Astrocyte (in vitro differentiated cells and primary cell): ENCODE measurements around the gene DENND1C. TPM values are rescaled to one million over a fixed set of nuclear protein-coding genes. Genes with fewer than 3 reads are reported as not detected.
A peak's percentile ranks its signal among the peaks of the same experiment; 100 is the strongest.

ENCODE experiments used
- DNase-seq: peaks from one replicate; pipeline ENCODE4 v3.0.0-alpha.2; 2010; ENCODE audit warnings: low read depth
- FAIRE-seq: peaks from 2 replicates; lab custom pipeline; 2011; peaks lifted over from hg19 to GRCh38; lab: Jason Lieb, UNC
- H2AFZ ChIP-seq: 2 replicates; pipeline ENCODE4 v1.6.0; 2012; ENCODE audit warnings: low read depth, low read length, inconsistent platforms
- H3K27ac ChIP-seq: 2 replicates; pipeline ENCODE4 v1.5.1; 2011; ENCODE audit warnings: low read depth, low read length, inconsistent platforms
- H3K27me3 ChIP-seq: 2 replicates; pipeline ENCODE4 v1.6.0; 2011; ENCODE audit warnings: low read length, inconsistent platforms; ENCODE audit not compliant: insufficient read depth
- H3K36me3 ChIP-seq: 2 replicates; pipeline ENCODE4 v1.5.1; 2011; ENCODE audit warnings: low read length, inconsistent platforms; ENCODE audit not compliant: insufficient read depth
- H3K4me1 ChIP-seq: 2 replicates; pipeline ENCODE4 v1.5.1; 2011; ENCODE audit warnings: low read length, inconsistent platforms; ENCODE audit not compliant: insufficient read depth
- H3K4me2 ChIP-seq: 2 replicates; pipeline ENCODE4 v1.6.0; 2012; ENCODE audit warnings: low read length, inconsistent platforms
- H3K4me3 ChIP-seq: 2 replicates; pipeline ENCODE4 v1.5.1; 2011; ENCODE audit warnings: low read depth, mild to moderate bottlenecking, low read length, inconsistent platforms; ENCODE audit not compliant: insufficient read depth
- H3K79me2 ChIP-seq: 2 replicates; pipeline ENCODE4 v1.6.0; 2012; ENCODE audit warnings: mild to moderate bottlenecking, low read length, inconsistent platforms; ENCODE audit not compliant: insufficient read depth
- H3K9ac ChIP-seq: 2 replicates; pipeline ENCODE4 v1.6.0; 2012; ENCODE audit warnings: mild to moderate bottlenecking, low read length, inconsistent platforms
- H3K9me3 ChIP-seq: 2 replicates; pipeline ENCODE4 v1.5.1; 2012; ENCODE audit warnings: low read depth, mild to moderate bottlenecking, low read length, inconsistent platforms; ENCODE audit not compliant: insufficient read depth
- H4K20me1 ChIP-seq: 2 replicates; pipeline ENCODE4 v1.6.0; 2012; ENCODE audit warnings: low read length, inconsistent platforms; ENCODE audit not compliant: insufficient read depth
- H3K27ac Mint-ChIP-seq: one replicate; pipeline ENCODE4 v1.8.0; 2021; ENCODE audit warnings: mild to moderate bottlenecking, mixed read lengths; ENCODE audit not compliant: unreplicated experiment
- H3K27me3 Mint-ChIP-seq: one replicate; pipeline ENCODE4 v1.8.0; 2021; ENCODE audit warnings: low read depth, mixed read lengths; ENCODE audit not compliant: unreplicated experiment
- H3K36me3 Mint-ChIP-seq: one replicate; pipeline ENCODE4 v1.8.0; 2021; ENCODE audit warnings: low read depth, mixed read lengths; ENCODE audit not compliant: unreplicated experiment
- H3K4me1 Mint-ChIP-seq: one replicate; pipeline ENCODE4 v1.8.0; 2021; ENCODE audit warnings: low read depth, mixed read lengths; ENCODE audit not compliant: unreplicated experiment
- H3K4me3 Mint-ChIP-seq: one replicate; pipeline ENCODE4 v1.8.0; 2021; ENCODE audit warnings: mild to moderate bottlenecking, moderate library complexity, mixed read lengths; ENCODE audit not compliant: unreplicated experiment
- H3K9me3 Mint-ChIP-seq: one replicate; pipeline ENCODE4 v1.8.0; 2021; ENCODE audit warnings: mild to moderate bottlenecking, mixed read lengths; ENCODE audit not compliant: unreplicated experiment
- EZH2 ChIP-seq: IDR thresholded peaks from 2 replicates; pipeline ENCODE4 v1.6.1; 2012; ENCODE audit warnings: mild to moderate bottlenecking, low read length, inconsistent platforms; ENCODE audit not compliant: insufficient read depth
- total RNA-seq: library from RNA; stranded (reverse); gene quantifications from 2 replicates; pipeline ENCODE4 v1.2.1, GENCODE V29; 2021
- TF ChIP-seq, protein P1 (sequence below): IDR thresholded peaks from 2 replicates; pipeline ENCODE4 v1.5.1; 2011; ENCODE audit warnings: low read depth, mild to moderate bottlenecking, inconsistent platforms, low read length, moderate library complexity; ENCODE audit not compliant: insufficient read depth

Gene DENND1C
- total RNA-seq, 1 donor from 2014 or later = not detected

DNA sequence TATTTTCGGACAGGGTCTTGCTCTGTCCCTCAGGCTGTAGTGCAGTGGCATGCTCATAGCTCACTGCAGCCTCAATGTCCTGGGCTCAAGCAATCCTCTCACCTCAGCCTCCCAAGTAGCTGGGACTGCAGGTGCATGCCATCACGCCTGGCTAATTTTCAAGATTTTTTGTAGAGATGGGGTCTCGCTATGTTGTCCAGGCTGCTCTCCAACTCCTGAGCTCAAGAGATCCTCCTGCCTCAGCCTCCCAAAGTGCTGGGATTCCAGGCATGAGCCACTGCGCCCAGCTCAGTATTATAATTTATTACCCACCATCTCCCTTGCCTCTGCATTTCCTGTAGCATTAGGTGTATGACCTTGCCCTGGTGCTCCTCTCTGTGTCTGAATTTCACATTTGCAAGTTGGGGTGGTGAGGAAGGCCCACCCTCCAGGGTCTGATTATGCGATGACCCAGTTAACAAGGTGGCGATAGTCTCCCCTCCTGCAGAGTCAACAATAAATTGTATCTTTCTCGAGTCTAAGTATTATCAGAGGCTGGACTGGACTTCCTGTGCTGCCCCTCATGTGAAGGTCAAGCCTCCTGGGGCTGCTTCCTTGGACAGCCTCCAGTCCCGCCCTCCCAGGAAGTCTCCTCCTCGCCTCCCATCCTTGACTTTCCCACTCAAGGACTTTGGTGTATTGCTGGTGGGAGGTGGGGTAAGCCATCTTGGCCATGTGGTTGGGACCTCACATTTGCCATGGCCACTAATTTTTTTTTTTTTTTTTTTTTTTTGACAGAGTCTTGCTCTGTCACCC is 22.0 kb upstream of the DENND1C start:
- Histone ChIP-seq H2AFZ (no peak overlapping the region), H4K20me1 (no peaks in the 10 kb centered on the region), H3K27me3 (peaks cover 16% of the 10 kb centered on the region), H3K4me2 (no peak overlapping the region), H3K9me3 (no peaks in the 10 kb centered on the region), H3K27ac (no peak overlapping the region), H3K36me3 (no peaks in the 10 kb centered on the region), H3K9ac (no peak overlapping the region), H3K4me1 (no peaks in the 10 kb centered on the region), H3K79me2 (no peaks in the 10 kb centered on the region), H3K4me3 (no peak overlapping the region)
- Mint-ChIP-seq H3K36me3 (no peaks in the 10 kb centered on the region), H3K27ac (no peak overlapping the region), H3K4me3 (no peak overlapping the region), H3K27me3 (peaks cover 25% of the 10 kb centered on the region), H3K4me1 (no peaks in the 10 kb centered on the region), H3K9me3 (peaks cover 2% of the 10 kb centered on the region)
- TF ChIP-seq, protein P1, sequence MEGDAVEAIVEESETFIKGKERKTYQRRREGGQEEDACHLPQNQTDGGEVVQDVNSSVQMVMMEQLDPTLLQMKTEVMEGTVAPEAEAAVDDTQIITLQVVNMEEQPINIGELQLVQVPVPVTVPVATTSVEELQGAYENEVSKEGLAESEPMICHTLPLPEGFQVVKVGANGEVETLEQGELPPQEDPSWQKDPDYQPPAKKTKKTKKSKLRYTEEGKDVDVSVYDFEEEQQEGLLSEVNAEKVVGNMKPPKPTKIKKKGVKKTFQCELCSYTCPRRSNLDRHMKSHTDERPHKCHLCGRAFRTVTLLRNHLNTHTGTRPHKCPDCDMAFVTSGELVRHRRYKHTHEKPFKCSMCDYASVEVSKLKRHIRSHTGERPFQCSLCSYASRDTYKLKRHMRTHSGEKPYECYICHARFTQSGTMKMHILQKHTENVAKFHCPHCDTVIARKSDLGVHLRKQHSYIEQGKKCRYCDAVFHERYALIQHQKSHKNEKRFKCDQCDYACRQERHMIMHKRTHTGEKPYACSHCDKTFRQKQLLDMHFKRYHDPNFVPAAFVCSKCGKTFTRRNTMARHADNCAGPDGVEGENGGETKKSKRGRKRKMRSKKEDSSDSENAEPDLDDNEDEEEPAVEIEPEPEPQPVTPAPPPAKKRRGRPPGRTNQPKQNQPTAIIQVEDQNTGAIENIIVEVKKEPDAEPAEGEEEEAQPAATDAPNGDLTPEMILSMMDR = no peak
- no peak for TF ChIP-seq EZH2
- FAIRE-seq = no peak
- DNase-seq = no peak

DNA sequence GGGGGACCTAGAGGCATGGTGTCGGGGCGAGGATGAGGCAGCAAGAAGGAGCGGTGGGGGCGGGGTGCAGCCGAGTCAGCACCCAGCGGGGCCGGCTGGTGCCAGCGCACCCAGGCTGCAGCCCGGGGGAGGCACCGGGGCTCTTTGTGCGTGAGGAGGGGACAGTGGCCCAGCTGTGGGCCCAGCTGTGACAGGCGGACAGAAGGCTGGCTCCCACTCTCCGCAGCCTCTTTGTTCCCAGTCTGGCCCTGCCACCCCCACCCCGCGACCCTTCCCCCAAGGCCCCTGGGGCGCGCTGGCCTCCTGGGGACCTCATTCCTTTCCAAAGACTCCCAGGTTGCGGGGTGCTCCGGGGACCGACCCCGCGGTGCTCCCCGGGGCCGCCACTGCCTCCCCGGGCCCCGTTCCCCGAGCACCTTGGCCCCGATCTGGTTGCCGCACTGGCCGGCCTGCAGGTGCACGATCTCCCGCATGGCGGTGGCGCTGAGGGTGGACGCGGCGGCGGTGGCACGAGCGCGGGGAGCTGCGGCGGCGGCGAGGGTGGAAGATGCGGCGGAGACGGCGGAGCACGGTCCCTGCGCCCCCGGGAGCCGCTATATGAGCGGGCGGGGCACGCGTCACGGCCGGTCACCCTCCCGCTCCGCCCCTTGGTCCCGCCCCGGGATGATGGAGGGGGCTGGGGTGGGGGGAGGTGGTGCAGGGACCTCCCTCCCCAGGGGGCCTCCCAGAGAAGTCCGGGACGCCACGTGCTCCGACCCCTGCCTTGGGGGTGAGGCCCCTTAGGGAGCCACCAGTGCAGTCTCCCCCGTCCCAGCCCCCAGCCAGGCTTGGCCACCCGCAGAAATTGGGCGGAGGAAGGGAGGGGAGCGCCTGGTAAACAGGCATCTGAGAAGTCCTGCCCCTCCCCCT is 20.4 kb upstream of the DENND1C start, which contains the start of gene TUBB4A:
Gene TUBB4A (minus strand): TSS at position 570 of the 909 bp plus-strand sequence. CDS start 97 bp downstream, at position 473.
- Histone ChIP-seq H3K4me1 (no peaks in the 10 kb centered on the region), H3K4me3 (no peak within 1 kb of the TSS), H3K4me2 (peak within 1 kb of the TSS; percentile 39), H3K9ac (no peak within 1 kb of the TSS), H2AFZ (no peak within 1 kb of the TSS), H3K9me3 (no peaks in the 10 kb centered on the region), H3K36me3 (no peaks in the 10 kb centered on the region), H3K27me3 (peaks cover 16% of the 10 kb centered on the region), H3K27ac (no peak within 1 kb of the TSS), H4K20me1 (no peaks in the 10 kb centered on the region), H3K79me2 (no peaks in the 10 kb centered on the region)
- Mint-ChIP-seq H3K4me1 (no peaks in the 10 kb centered on the region), H3K36me3 (no peaks in the 10 kb centered on the region), H3K27me3 (peaks cover 25% of the 10 kb centered on the region), H3K4me3 (peak within 1 kb of the TSS; percentile 62), H3K27ac (no peak within 1 kb of the TSS), H3K9me3 (peaks cover 2% of the 10 kb centered on the region)
- TF ChIP-seq EZH2 = peak; percentile 81
- TF ChIP-seq, protein P1 = no peak
- DNase-seq (no peak), FAIRE-seq (no peak)
